HepG2 (cell line): ENCODE results near the gene TOP2A. TPM values are rescaled to one million over a fixed set of nuclear protein-coding genes. Genes with fewer than 3 reads are reported as not detected.

Source experiments
- CENPBD1 ChIP-seq: sonication (generic); formaldehyde crosslinking; IDR thresholded peaks from 2 replicates; pipeline ENCODE4 v1.8.0; 2022; ENCODE audit warnings: missing genetic modification reagents, low read depth, mild to moderate bottlenecking, borderline replicate concordance
- CREB1 ChIP-seq, 2 experiments: fragments of 450-650 bp in 1 of 2; IDR thresholded peaks; 2 replicates each; pipeline ENCODE4 v1.6.1; 2016 to 2017; ENCODE audit warnings: control low read depth in 1 of 2, mild to moderate bottlenecking in 1 of 2, missing compliant biosample characterization in 1 of 2, missing genetic modification characterization in 1 of 2
- EED ChIP-seq: sonication (generic); formaldehyde crosslinking; IDR thresholded peaks from 2 replicates; pipeline ENCODE4 v1.5.0; 2020; ENCODE audit warnings: mild to moderate bottlenecking, missing genetic modification reagents
- HIVEP1 ChIP-seq: sonication (generic); formaldehyde crosslinking; IDR thresholded peaks from 2 replicates; pipeline ENCODE4 v1.4.0; 2020; ENCODE audit warnings: mild to moderate bottlenecking, missing genetic modification reagents
- PBX3 ChIP-seq: sonication (generic); formaldehyde crosslinking; IDR thresholded peaks from 2 replicates; pipeline ENCODE4 v1.8.1; 2023; ENCODE audit warnings: missing genetic modification reagents, inconsistent platforms, borderline replicate concordance
- POLR2A ChIP-seq, 2 experiments: IDR thresholded peaks; 2 replicates each; pipeline ENCODE4 v1.6.1; 2011; ENCODE audit warnings: low read depth in 2 of 2, low read length in 2 of 2, mild to moderate bottlenecking in 1 of 2, moderate library complexity in 1 of 2; ENCODE audit not compliant: insufficient read depth in 1 of 2
- STAT6 ChIP-seq: sonication (generic); formaldehyde crosslinking; IDR thresholded peaks from 2 replicates; pipeline ENCODE4 v1.4.0; 2020; ENCODE audit warnings: missing genetic modification reagents, mild to moderate bottlenecking, borderline replicate concordance
- ZBED4 ChIP-seq: sonication (generic); formaldehyde crosslinking; IDR thresholded peaks from 2 replicates; pipeline ENCODE4 v1.4.0; 2020; ENCODE audit warnings: missing genetic modification reagents, borderline replicate concordance
- ZBTB14 ChIP-seq: sonication (generic); formaldehyde crosslinking; IDR thresholded peaks from 2 replicates; pipeline ENCODE4 v1.4.0; 2020; ENCODE audit warnings: missing genetic modification reagents
- ZFP36L1 ChIP-seq: sonication (generic); formaldehyde crosslinking; IDR thresholded peaks from 2 replicates; pipeline ENCODE4 v1.8.0; 2022; ENCODE audit warnings: mild to moderate bottlenecking, missing genetic modification reagents, moderate library complexity
- ZKSCAN8 ChIP-seq: IDR thresholded peaks from 2 replicates; pipeline ENCODE4 v1.6.1; 2016; ENCODE audit warnings: borderline replicate concordance, missing genetic modification reagents, missing compliant biosample characterization
- ZNF446 ChIP-seq: sonication (generic); formaldehyde crosslinking; IDR thresholded peaks from 2 replicates; pipeline ENCODE4 v1.5.0; 2020; ENCODE audit warnings: mild to moderate bottlenecking, missing genetic modification reagents
- ZNF710 ChIP-seq: sonication (generic); formaldehyde crosslinking; IDR thresholded peaks from 2 replicates; pipeline ENCODE4 v1.5.0; 2020; ENCODE audit warnings: mild to moderate bottlenecking, missing genetic modification reagents, borderline replicate concordance
- ZSCAN25 ChIP-seq: sonication (generic); formaldehyde crosslinking; IDR thresholded peaks from 2 replicates; pipeline ENCODE4 v1.8.0; 2022; ENCODE audit warnings: mild to moderate bottlenecking, missing genetic modification reagents
- polyA plus RNA-seq, 8 experiments: library from polyadenylated mRNA; depleted of rRNA in 3 of 8; stranded (reverse) in 7 of 8; unstranded in 1 of 8; fragments of >200 nt; fragmentation: Illumina TruSeq in 4 of 8; extraction: Trizol in 4 of 8; gene quantifications; 2 replicates each; pipeline versions ENCODE4 v1.2.1 to v1.2.3, GENCODE V29; 2011 to 2016; ENCODE audit warnings: low read depth in 4 of 8, missing spikeins in 1 of 8, mixed read lengths in 1 of 8; ENCODE audit not compliant: insufficient read depth in 1 of 8
- total RNA-seq, 5 experiments: library from RNA; depleted of rRNA; stranded (reverse); fragments of >200 nt; fragmentation: Illumina TruSeq; extraction: Trizol; gene quantifications; 2 replicates each; pipeline ENCODE4 v1.2.3, GENCODE V29; 2016; ENCODE audit warnings: low read depth in 1 of 5

The TOP2A gene
- total and polyA plus RNA-seq, 2 of the 13 experiments (the other 11 are each of a cell fraction or from before 2014, with no cell fraction given) = 108 to 327 TPM

GRCh38 chr17:40417609-40418427, at the start of gene TOP2A (continued):
- peak; percentile 80 for TF ChIP-seq EED (CRISPR knock-in tag)
- TF ChIP-seq ZFP36L1 = peak; percentile 100
- peak; percentile 96; the same call in 1 of the 2 replicates for TF ChIP-seq PBX3 (CRISPR knock-in tag)
- no peak for TF ChIP-seq CENPBD1 (CRISPR knock-in tag)
- TF ChIP-seq ZKSCAN8 (CRISPR knock-in tag) = no peak
- no peak for TF ChIP-seq HIVEP1 (CRISPR knock-in tag)
- no peak for TF ChIP-seq ZNF710 (CRISPR knock-in tag)
- TF ChIP-seq ZBED4 (CRISPR knock-in tag) = no peak
- TF ChIP-seq ZSCAN25 (CRISPR knock-in tag) = no peak; the same call in 1 of the 2 replicates
- TF ChIP-seq CREB1 (IDR thresholded peaks at IDR 0.05) = peak; percentile 91
- TF ChIP-seq CREB1 (CRISPR knock-in tag; IDR thresholded peaks at IDR 0.05) = peak; percentile 91
- TF ChIP-seq STAT6 (CRISPR knock-in tag) = no peak
- no peak for TF ChIP-seq ZBTB14 (CRISPR knock-in tag)
- peak; percentile 92 to 93 for TF ChIP-seq POLR2A (IDR thresholded peaks at IDR 0.05; ENCODE audit: insufficient read depth in 1 of 2, low read depth in 2 of 2, low read length in 2 of 2)
- no peak for TF ChIP-seq ZNF446 (CRISPR knock-in tag)
